Subcutaneous adipose tissue (tissue), 4 donors: Measurements from ENCODE around the gene SZT2. TPM values are rescaled to one million over a fixed set of nuclear protein-coding genes. Genes with fewer than 3 reads are reported as not detected.

Source experiments
- total RNA-seq, 4 donors: library from RNA; depleted of rRNA; stranded (reverse); fragments of >200 nt; gene quantifications; one replicate each; pipeline ENCODE4 v1.1.0, GENCODE V29; 2016
- TF ChIP-seq, protein P1 (sequence below): fragments of 450-650 bp; IDR thresholded peaks from one replicate; pipeline ENCODE4 v1.5.1; 2016; ENCODE audit warnings: low read depth, mild to moderate bottlenecking, control low read depth, antibody characterized with exemption, moderate library complexity

SZT2 gene
- total RNA-seq, 4 donors from 2014 or later = 27.1 to 62.7 (median 31.3) TPM

GRCh38 chr1:43348809-43349593 lies 40.7 kb upstream of the SZT2 start:
- TF ChIP-seq, protein P1, sequence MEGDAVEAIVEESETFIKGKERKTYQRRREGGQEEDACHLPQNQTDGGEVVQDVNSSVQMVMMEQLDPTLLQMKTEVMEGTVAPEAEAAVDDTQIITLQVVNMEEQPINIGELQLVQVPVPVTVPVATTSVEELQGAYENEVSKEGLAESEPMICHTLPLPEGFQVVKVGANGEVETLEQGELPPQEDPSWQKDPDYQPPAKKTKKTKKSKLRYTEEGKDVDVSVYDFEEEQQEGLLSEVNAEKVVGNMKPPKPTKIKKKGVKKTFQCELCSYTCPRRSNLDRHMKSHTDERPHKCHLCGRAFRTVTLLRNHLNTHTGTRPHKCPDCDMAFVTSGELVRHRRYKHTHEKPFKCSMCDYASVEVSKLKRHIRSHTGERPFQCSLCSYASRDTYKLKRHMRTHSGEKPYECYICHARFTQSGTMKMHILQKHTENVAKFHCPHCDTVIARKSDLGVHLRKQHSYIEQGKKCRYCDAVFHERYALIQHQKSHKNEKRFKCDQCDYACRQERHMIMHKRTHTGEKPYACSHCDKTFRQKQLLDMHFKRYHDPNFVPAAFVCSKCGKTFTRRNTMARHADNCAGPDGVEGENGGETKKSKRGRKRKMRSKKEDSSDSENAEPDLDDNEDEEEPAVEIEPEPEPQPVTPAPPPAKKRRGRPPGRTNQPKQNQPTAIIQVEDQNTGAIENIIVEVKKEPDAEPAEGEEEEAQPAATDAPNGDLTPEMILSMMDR = no peak

- TF ChIP-seq, protein P1 = no peak
Measured at GRCh38 chr1:43349594-43350306, 39.9 kb upstream of the SZT2 start.

- TF ChIP-seq, protein P1 = no peak
Measured at GRCh38 chr1:43350976-43351375, 38.7 kb upstream of the SZT2 start.

- TF ChIP-seq, protein P1 = no peak
Measured at GRCh38 chr1:43351421-43352350, 38.0 kb upstream of the SZT2 start.

DNA sequence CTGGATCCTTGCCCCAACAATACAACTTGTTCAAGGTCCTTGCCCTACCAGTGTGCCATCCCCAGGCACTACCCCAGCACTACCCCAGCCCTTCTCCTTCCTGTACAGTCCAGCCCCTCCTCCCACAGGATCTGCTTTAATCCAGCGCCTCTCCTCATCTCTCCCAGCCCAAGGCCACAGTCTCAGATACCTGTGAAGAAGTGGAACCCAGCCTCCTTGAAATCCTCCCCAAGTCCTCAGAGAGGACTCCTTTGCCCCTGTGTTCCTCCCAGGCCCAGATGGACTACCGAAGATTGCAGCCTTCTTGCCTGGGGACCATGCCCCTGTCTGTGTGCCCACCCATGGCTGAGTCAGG lies 37.4 kb upstream of the SZT2 start:
- TF ChIP-seq, protein P1 = no peak

GRCh38 chr1:43352881-43353280 lies 36.8 kb upstream of the SZT2 start:
- TF ChIP-seq, protein P1 = no peak
